Stimulated activated naive CD4-positive, alpha-beta T cell (primary cell): ENCODE measurements around the gene TMEM9.

Source experiments
- DNase-seq, 6 experiments: peaks; one replicate each; lab custom pipeline; 2025; lab: John Stamatoyannopoulos, UW

The TMEM9 gene

DNA sequence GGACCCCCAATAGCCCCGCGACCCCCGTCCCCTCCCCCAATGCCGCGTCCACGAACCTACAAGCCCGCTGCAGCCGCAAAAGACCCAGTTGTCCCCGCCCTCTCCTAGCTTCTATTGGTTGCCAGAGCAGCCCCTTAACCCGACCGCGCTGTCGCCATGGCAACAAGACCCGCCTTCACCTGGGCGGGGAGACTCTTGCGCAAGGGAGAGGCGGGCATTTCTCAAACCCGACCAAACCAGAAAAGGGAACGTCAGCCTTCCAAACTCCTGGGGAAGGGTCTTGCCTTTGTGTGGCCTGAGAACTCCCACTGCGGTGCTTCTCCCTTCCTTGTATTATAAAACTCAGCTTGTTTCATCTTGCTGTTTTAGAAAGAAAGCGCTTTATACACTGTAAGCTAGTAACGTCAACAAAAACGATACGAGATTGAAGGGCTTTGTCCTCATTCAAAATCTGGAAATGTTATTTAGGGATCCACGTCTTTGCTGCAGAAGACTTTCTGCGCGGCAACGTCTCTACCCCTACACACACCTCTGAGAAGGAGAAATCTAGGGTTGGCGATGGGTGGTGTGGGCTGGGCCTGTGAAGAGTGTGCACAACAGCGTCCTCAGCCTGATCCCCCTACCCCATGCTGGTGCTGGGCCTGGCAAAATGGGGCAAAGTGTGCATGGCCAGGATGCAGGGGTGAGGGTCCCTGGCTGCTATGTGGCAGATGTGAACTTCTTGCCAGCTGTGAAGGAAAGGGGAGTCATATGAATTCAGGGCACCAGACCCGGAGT lies at the start of gene TMEM9:
Gene TMEM9, minus strand, starts transcription at position 86 of the 777 bp plus-strand sequence. CDS start 551 bp downstream, outside the sequence.
- DNase-seq = peak; percentile 92 to 98 (median 96)

DNA sequence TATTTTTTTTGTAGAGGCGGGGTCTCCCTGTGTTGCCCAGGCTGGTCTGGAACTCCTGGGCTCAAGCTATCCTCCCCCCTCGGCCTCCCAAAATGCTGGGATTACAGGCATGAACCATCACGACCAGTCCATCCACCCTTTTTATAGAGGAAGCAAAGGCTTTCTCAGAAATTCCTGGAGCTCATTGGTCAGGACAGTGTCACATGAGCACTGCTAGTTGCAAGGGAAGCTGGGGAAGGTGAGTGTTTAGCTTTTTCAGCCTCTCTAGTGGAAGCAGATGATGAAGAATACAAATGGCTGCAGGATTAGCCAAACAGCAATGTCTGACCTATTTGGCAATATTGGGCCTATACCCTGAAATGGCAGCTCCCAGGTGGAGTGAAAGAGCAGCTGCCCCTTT lies 44.3 kb upstream of the TMEM9 start:
- DNase-seq = no peak

DNA sequence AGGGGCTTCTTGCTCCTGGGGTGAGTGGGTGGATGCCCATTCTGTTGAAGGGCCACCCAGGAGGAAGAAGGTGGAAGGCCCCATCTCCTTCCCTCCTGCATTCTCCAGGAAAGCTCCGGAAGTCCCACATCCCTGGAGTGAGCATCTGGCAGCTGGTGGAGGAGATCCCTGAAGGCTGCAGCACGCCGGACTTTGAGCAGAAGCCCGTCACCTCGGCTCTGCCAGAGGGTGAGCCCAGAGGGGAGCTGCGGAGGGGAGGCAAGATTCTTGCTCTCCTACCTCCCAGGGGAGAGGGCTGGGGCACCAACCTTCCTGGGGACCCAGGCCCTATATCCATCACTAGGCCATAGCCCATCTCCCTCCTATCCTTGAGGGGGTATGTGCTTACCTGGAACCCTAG lies 39.8 kb upstream of the TMEM9 start:
- DNase-seq = no peak

DNA sequence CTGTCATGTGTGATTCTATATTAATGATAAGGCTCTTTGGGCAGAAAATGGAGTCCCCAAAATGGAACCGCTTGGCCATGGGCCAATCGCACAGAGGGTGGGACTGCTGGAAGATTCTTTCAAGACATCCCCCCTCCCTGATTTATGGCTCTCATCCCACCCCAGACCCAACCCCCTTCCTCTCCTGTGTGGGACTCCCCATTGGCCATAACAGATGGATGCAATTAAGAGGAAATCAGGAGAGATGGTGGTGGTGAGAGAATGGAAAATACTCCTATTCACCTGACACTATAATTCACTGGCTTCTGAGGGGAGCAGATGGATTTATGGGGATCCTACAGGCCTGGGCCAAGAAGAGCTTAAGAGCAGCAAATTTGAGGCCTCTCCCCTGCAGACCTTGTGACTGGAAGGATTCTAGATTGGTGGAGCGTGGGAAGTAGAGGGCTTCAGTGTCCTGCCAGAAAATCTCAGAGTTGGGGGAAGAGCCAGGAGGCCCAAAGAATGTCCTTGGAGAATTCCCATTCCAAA lies 38.1 kb upstream of the TMEM9 start:
- DNase-seq = no peak

DNA sequence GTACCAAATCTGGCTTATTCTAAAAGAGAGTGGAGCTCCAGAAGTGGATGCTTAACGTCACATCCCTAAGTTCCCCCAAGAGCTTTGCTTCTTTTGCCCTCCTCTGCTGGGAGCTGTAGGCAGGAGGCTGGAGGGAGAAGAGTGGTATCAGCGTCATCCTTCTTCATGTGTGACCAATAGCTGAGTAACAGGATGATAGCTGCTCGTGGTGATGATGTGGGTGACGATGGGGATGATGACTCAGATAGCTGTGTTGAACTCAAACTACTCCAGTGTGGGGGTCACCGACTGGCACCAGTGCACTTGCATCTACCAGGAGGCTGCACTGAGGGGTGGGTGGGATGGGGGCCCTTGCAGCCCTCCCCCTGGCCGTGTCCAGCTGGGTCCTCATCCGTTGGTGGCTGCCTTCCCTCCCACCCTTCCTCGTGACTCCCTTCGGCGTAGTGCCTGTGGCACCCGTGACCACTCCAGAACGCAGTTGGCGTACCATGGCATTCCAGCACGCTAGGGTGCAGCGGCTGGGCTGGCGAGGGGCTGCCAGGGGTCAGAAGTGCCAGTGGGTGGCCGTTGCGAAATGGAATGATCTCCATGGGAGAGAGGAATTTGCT lies 37.5 kb upstream of the TMEM9 start:
- DNase-seq = no peak

DNA sequence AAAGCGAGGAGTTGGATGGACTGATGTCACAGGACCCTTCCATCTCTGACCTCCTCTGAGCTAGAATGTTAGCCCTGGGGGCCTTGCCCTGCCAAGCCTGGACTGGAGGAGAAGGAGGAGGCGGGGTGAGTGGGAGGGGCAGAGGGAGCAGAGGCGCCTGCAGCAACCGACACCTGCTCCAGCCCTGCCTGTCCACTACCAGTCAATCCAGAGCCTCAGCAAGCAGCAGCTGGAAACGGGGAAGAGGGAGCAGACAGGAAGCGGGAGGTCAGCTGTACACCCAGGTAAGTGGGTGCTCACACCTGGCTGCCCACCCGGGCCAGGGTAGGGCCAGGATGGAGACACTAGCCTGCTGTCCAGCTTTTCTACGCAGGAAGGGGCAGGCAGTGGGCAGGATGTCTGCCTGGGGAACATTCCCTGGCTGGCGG lies 36.4 kb upstream of the TMEM9 start, which contains the start of gene IGFN1:
Gene IGFN1, plus strand, starts transcription at position 201 of the 428 bp plus-strand sequence. CDS start 2,470 bp downstream, outside the sequence.
- DNase-seq = no peak

DNA sequence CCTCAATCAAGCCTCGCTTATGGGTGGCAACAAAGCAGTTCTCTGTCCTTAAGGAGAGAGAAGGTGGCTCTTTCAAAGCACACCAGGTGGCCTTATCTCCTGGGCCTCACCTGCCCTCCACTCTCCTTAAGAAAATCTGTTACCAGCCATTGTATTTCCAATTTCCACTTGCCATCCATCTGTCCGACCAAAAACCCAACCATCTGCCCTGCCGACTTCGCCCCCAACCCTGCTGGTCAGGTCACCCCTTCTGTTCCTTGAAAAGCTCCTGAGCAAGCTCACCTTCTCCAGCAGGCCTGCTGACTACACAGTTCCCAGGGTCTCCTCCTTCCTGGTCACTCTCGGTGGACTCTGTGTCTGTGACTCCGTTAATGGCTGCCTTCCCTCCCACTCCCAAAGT lies 35.7 kb upstream of the TMEM9 start:
- DNase-seq = no peak

DNA sequence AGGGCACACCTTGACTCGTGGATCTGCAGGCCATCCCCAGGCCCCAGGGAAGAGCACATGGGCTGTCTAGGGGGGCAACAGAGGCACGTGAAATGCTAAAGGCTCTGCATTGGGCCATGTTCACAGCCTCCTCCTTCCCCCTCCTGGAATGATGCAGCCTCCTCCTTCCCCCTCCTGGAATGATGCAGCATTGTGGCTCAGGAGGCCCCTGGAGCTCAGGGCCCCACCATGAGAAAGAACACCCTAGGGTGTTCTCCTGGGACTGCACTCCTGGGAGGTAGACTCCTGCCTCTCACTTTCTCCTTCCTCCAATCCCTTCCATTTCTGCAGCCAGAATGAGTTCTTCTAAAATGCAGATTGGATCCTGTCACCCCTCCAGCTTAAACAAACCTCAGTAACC lies 34.8 kb upstream of the TMEM9 start:
- DNase-seq = no peak

DNA sequence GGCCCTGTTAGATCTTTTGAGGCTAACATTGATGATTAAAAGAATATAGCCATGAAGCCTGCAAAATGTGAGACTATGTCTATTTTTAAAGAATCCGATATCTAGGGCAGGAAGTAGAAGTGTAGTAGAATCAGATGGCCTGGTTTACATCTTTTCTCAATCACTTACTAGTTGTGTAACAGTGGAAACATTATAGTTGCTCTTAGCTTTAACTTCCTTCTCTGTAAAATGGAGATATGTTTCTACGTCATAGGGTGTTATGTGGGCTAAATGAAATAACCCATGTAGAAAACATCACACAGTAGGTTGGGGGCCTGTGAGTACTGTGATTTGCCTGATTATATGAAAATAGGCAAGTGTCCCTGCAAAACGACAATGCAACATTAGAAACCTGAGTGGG lies 31.9 kb upstream of the TMEM9 start:
- no peak for DNase-seq

DNA sequence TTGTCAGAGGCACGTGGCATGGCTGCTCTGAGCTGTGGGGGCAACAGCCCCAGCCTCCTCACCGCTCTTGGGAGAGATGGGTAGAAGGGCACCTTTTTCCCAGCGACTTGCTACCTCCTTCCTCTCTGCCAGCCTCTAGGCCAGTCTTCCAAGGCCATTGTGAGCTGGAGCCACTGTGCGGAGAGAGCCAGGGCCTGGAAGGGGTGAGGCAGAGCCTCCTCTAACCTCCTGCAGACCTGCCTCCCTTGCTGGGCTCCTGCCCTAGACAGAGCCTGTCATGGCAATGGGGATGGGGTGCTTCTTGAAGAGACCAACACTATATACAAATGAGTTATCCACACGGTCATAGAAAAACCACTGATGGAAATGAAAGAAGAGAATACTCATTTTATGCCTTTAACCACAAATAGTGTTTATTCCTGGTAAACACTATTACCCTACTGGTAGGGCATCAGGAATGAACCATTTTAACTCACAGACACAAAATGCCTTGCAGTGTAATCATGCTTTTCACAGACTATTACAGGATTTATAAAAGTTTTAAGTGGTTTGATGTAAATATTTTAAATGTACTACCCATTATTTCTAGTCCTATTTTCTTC lies 31.4 kb upstream of the TMEM9 start:
- DNase-seq = no peak

DNA sequence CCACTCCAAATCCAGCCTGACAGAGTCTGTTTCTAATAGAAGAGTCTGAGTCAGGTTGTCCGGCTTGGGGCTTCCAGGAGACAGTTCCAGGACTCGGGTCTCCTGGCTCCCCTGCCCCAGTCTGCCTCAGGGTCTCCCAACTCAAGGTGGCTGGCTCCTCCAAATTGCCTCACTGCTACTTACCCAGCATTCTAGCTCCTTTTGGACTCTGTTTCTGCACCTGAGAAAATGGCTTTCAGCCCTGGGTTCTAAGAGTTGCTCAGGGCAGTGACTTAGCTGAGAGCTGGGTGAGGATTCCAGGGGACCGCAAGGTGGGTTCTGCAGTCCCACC lies 30.8 kb upstream of the TMEM9 start:
- no peak for DNase-seq

DNA sequence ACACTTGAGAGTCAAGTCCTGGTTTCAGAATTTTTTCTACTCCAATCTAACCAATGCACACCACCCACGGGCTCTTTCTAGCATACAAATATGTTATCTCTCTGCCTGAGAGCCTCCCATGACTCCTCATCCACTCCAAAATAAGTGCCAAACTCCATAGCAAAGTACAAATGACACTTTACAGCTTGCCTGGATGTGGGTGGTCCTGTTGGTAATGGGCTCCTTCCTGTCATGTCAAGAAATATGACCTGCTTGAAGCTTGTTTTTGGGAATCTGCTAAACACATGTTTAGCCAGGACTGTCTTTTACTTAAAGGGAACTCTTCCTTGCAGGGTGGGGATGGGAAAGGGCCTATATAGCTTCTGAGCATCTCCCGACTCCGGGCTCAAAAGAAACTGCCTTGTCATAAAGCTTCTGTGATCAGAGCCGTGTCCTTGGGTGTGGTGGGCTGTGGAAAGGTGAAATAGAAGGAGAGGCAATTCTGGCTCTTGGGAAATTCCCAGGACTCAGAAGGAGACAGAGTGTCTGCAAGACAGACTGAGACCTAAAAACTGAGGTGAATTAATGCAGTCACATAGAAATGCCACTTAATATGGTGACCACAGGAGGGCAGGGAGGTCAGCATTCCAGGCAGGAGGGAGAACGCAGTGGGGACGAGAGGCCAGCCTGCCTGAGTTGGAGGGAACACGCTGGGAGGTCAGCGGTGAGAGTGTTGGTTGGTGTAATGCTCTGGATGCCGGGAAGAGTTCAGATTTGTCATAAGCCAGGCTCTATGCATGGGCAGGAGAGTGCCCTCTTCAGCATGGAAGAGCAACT lies 30.2 kb upstream of the TMEM9 start:
- no peak for DNase-seq

DNA sequence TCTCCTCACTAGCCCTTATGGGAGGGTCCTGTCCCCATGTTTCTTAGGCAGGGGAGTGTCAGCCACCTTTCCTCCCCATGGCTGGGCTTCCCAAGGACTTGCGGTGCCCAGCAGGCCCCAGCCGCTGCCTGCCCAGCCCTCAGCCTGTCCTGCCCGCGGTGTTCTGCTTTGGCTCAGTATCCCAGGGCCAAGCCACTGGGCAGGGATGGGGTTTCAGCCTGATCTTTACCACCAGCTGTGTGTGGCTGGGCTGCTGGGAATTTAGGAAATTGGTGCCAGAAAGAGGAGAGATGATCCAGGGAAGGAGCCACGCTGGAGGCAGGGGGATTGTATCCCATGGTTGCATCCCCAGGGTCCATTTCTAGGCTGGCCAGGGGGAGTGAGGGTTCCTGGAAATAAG lies 29.5 kb upstream of the TMEM9 start:
- DNase-seq = no peak

DNA sequence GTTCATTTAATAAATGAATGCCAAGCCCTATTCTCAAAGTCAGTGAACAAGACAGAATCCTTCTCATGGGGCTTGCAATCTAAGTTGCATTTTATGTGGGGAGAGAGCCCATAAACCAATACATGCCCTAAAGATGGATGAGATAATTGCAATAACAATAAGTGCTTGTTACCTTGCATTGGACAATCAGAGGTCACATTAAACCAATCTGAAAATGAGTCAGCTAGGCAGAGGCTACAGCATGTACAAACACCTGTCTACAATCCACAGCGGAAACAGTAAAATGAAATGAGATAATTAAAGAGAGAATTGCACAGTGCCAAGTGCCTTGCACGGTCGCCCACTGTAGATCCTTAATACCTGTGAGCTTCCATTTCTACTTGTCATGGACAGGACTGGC lies 28.9 kb upstream of the TMEM9 start:
- DNase-seq = no peak

DNA sequence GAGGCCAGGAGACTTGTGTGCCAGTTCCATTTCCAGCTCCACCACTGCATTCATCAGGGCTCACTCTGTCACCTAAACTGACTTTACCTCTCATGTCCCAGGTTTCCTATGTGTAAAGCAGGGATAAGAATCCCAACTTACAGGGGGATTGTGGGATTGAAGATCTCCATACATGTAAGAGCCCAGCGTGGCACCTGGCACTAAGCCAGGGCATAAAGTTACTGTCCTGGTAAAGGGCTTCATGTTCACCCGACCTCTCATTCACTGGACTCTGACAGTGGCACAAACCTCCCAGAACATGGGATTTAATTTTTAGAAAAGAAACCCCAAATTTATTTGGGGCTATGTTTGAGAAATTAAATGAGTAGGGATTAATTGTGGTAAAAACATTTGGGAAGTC lies 27.5 kb upstream of the TMEM9 start:
- no peak for DNase-seq

DNA sequence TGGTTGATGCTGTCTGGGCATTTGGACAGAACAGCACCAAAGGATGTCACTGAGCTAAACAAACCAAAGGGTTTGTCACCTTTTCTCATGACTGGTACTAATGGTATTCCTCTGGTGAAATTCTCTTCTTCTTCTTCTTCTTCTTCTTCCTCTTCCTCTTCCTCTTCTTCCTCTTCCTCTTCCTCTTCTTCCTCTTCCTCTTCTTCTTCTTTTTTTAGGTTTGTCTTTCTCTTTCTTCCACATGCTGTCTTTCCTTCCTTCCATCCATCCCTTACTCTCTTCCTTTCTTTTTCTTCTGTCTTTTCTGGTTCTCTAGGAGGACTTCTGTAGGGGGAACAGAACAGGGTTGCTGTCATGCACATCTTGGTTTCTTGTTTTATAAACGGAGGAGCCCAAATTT lies 27.0 kb upstream of the TMEM9 start:
- no peak for DNase-seq

DNA sequence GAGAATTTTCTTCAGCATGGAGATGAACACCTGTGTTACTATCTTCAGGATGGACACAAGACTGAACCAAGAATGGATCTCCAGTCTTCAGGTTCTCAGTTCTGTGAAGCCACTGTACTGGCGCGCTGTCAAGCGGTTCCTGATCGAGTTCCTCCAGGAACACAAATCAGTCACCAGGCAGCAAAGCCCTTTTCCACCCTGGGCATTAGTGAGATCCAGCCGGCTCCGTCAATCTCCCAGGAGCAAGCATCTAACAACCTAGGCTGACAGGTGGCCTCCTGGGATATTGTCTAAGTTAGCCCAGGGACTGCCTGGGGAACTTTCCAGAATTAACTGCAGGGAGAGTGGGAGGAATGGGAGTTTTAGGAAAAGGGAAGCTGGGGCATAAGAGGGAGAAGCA lies 26.6 kb upstream of the TMEM9 start:
- DNase-seq = no peak

DNA sequence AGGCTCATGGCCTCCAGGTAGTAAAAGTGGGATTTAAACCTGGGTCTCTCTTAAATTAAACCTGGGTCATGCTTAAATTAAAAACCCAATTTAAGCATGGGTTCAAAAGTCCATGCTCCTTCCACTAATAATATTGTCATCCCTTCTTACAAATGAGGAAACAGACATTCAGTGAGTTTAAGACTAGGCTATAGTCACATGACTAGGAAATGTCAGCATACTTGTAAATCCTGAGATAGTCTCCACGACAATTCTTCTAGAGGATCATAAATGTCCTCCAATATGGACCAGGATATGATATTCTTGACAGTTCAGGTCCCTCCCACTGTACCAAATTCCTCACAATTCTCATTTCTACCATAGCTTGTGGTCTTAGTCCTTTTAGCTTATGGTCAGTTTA lies 25.9 kb upstream of the TMEM9 start:
- no peak for DNase-seq

DNA sequence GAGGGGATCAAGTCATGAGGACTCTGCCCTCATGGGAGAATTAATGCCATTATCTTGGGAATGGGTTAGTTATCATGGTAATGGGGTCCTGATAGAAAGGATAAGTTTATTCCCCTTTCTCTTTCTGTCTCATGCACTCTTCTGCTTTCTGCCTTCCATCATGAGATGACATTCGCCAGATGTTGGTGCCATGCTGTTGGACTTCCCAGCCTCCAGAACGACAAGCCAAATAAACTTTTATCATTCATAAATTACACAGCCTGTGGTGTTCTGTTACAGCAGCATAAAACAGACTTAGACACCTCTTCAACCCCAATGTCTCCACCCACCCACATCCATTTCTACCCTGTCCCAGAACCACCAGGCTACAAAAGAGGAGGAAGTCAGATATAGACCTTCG lies 24.4 kb upstream of the TMEM9 start:
- DNase-seq = no peak

DNA sequence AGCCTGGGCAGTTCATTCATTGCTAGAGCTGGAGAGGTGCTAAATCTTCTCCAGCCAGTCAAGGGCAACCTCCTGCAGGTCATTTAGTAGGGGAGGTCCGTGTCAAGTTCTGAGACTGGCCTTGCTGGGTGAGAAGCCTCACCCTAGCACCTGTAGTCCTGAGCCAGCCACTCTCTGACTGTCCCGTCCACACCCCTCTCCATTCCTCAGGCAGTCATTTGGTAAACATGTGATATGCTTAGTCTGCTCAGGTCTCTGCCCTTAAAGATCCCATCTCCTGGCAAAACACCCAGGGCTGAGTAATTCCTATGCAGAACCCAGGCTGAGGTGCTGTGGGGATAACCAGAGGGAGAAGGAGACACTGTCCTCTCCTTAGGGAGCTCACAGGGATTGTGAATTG lies 22.7 kb upstream of the TMEM9 start:
- no peak for DNase-seq

DNA sequence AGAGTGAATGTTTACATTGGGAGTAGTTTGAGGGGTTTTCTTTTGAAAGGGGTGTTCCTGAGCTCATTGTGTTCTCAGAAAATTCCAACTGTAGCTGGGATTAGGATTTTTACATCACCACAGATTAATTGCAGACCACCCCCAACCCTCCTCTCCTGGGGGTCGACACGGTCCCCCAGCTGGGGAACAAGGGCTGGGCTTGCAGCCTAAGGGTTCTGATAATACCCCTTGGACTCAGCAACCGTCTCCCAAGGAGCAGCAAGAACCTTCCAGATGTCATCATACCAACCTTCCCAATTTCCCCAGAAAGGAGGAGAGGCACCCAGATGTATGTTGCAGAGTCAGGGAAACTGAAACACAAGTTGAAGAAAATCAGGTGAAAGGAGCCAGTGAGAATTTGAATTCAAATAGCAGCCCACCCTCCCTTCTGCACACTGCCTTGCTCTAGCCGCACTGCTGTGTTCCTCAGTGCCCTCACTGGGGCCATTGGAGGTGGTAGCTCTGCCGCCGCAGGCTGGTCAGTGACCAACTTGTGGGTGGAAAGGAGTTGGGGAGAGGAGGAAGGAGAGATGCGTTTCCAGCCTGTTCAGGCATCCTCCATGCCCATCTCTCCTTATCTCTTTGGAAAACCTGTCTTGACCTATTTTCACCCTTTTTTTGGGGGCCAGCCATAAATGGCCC lies 21.7 kb upstream of the TMEM9 start:
- DNase-seq = no peak

DNA sequence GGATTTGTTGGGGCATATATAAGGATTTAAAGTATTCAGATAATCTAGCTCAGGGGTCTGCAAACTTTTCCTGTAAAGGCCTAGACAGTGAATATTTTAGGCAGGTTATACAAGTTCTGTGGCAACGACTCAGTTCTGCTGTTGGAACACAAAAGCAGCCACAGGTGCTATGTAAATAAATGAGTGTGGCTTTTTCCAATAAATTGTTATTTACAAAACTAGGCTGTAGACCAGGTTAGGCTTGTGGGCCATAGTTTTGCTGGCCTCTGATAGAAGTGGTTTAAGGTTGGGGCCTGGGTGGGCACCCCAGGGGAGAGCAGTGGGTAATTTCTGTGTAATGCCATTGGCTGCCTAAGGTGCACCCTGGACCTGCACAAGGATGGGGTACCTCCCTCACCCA lies 19.5 kb upstream of the TMEM9 start:
- DNase-seq = no peak
